H1 (cell line): ENCODE measurements around the gene STK39. TPM values are rescaled to one million over a fixed set of nuclear protein-coding genes. Genes with fewer than 3 reads are reported as not detected.

Source experiments
- YY1 ChIP-seq: IDR thresholded peaks from 2 replicates; pipeline ENCODE4 v1.6.1; 2011; ENCODE audit warnings: low read depth, mild to moderate bottlenecking, low read length
- polyA plus RNA-seq, 7 experiments: library from polyadenylated mRNA; depleted of rRNA in 3 of 7; stranded (reverse) in 5 of 7; unstranded in 2 of 7; fragments of >200 nt in 5 of 7; fragments of 200-250 nt in 2 of 7; gene quantifications; 1 replicate in 5 of 7; 2 replicates in 1 of 7; 4 replicates in 1 of 7; pipeline versions ENCODE4 v1.2.1 to v1.2.3, GENCODE V29; 2011 to 2013; ENCODE audit warnings: missing spikeins in 2 of 7, mixed read lengths in 2 of 7
- total RNA-seq: library from RNA; stranded (reverse); fragmentation: NEBNext Ultra II Directional; extraction: Animal tissue kit (Norgen Biotek cat#: 25700); gene quantifications from 2 replicates; pipeline ENCODE4 v1.2.1, GENCODE V29; 2021

Gene STK39
- total and polyA plus RNA-seq, 2 of the 8 experiments (the other 6 are each of a cell fraction or from before 2014, with no cell fraction given): 13.7 to 23.8 TPM

- no peak for TF ChIP-seq YY1
These were observed 202.8 kb downstream of the STK39 start (continued) for GRCh38 chr2:168044579-168044978.
